Natural killer cell (primary cell): Measurements from ENCODE around the gene DNAI2. TPM values are rescaled to one million over a fixed set of nuclear protein-coding genes. Genes with fewer than 3 reads are reported as not detected.

Experiments
- ATAC-seq, 3 donors: fragments of 150-1000 bp in 2 of 3; fragments of 200-7000 bp in 1 of 3; cut with Tn5 transposase; 1 replicate in 1 of 3; 2 replicates in 2 of 3; pipeline ENCODE4 v1.10.0; 2021; ENCODE audit warnings: mild to moderate bottlenecking in 2 of 3, moderate library complexity in 2 of 3
- DNase-seq, 2 donors: peaks; one replicate each; pipeline versions ENCODE4 v3.0.0 to v3.0.0-alpha.2; 2013 to 2021; ENCODE audit warnings: mixed read lengths in 1 of 2
- H3K27ac ChIP-seq: one replicate; pipeline ENCODE4 v1.5.1; 2013; ENCODE audit warnings: mild to moderate bottlenecking, low read length
- H3K27me3 ChIP-seq: one replicate; pipeline ENCODE4 v1.6.1; 2013; ENCODE audit warnings: low read length; ENCODE audit not compliant: control insufficient read depth, insufficient read depth
- H3K36me3 ChIP-seq: one replicate; pipeline ENCODE4 v1.6.1; 2013; ENCODE audit warnings: low read length; ENCODE audit not compliant: control insufficient read depth, insufficient read depth
- H3K4me1 ChIP-seq: one replicate; pipeline ENCODE4 v1.6.1; 2013; ENCODE audit warnings: low read length; ENCODE audit not compliant: control insufficient read depth, insufficient read depth
- H3K4me3 ChIP-seq: one replicate; pipeline ENCODE4 v1.5.1; 2013; ENCODE audit warnings: low read length
- H3K9me3 ChIP-seq: one replicate; pipeline ENCODE4 v1.6.1; 2013; ENCODE audit warnings: low read length; ENCODE audit not compliant: control insufficient read depth, insufficient read depth
- H3K27ac Mint-ChIP-seq, 2 donors: one replicate each; pipeline ENCODE4 v1.8.0; 2022; ENCODE audit warnings: mild to moderate bottlenecking in 2 of 2, mixed read lengths in 2 of 2, moderate library complexity in 1 of 2
- H3K27me3 Mint-ChIP-seq, 2 donors: one replicate each; pipeline ENCODE4 v1.8.0; 2022; ENCODE audit warnings: low read depth in 2 of 2, mixed read lengths in 2 of 2
- H3K36me3 Mint-ChIP-seq: one replicate; pipeline ENCODE4 v1.8.0; 2022; ENCODE audit warnings: mixed read lengths
- H3K4me1 Mint-ChIP-seq, 2 donors: one replicate each; pipeline ENCODE4 v1.8.0; 2022; ENCODE audit warnings: mixed read lengths in 2 of 2
- H3K4me3 Mint-ChIP-seq: one replicate; pipeline ENCODE4 v1.8.0; 2022; ENCODE audit warnings: mild to moderate bottlenecking, moderate library complexity, mixed read lengths
- H3K9me3 Mint-ChIP-seq, 2 donors: one replicate each; pipeline ENCODE4 v1.8.0; 2022; ENCODE audit warnings: mixed read lengths in 2 of 2
- WGBS: methylation state at CpG from one replicate; pipeline ENCODE4 v1.1.7; 2013; ENCODE audit warnings: missing lambda C conversion rate; ENCODE audit not compliant: insufficient coverage; 5-methylcytosine and 5-hydroxymethylcytosine counted together
- intact Hi-C: fragments of 100-400 bp; cut with micrococcal nuclease; formaldehyde crosslinking; loops from one replicate; pipeline ENCODE4 v1.14.2; 2022
- total RNA-seq, 4 donors: library from RNA; stranded (reverse); fragments of 120-200 nt in 1 of 4; gene quantifications; one replicate each; pipeline versions ENCODE4 v1.2.3 to v1.2.4, GENCODE V29; 2013 to 2022
- TF ChIP-seq, protein P1 (sequence below): fragments of 200-600 bp; IDR thresholded peaks from one replicate; pipeline ENCODE4 v1.8.0; 2022; ENCODE audit warnings: antibody characterized with exemption

Gene DNAI2
- total RNA-seq, 3 donors from 2014 or later (not counting 1 experiment from before 2014, with no cell fraction given): 0.35 to 1.8 (median 1.2) TPM

GRCh38 chr17:74361230-74362068 is 87.4 kb downstream of the DNAI2 start, which contains the start of gene BTBD17:
Gene BTBD17 (minus strand): TSS chr17:74361868. CDS start chr17:74361819, 49 bp downstream.
- Mint-ChIP-seq H3K4me3 (no peak within 1 kb of the TSS), H3K9me3 (no peaks in the 10 kb centered on the region), H3K27me3 (peaks cover 16 to 27% of the 10 kb centered on the region in 2 donors), H3K36me3 (no peaks in the 10 kb centered on the region), H3K4me1 (no peaks in the 10 kb centered on the region), H3K27ac (no peak within 1 kb of the TSS)
- Histone ChIP-seq H3K27ac (no peak within 1 kb of the TSS), H3K9me3 (no peaks in the 10 kb centered on the region), H3K36me3 (no peaks in the 10 kb centered on the region), H3K4me3 (no peak within 1 kb of the TSS), H3K4me1 (peaks cover 7% of the 10 kb centered on the region), H3K27me3 (peaks cover 18% of the 10 kb centered on the region)
- intact Hi-C loops: no loop called here
- TF ChIP-seq, protein P1, sequence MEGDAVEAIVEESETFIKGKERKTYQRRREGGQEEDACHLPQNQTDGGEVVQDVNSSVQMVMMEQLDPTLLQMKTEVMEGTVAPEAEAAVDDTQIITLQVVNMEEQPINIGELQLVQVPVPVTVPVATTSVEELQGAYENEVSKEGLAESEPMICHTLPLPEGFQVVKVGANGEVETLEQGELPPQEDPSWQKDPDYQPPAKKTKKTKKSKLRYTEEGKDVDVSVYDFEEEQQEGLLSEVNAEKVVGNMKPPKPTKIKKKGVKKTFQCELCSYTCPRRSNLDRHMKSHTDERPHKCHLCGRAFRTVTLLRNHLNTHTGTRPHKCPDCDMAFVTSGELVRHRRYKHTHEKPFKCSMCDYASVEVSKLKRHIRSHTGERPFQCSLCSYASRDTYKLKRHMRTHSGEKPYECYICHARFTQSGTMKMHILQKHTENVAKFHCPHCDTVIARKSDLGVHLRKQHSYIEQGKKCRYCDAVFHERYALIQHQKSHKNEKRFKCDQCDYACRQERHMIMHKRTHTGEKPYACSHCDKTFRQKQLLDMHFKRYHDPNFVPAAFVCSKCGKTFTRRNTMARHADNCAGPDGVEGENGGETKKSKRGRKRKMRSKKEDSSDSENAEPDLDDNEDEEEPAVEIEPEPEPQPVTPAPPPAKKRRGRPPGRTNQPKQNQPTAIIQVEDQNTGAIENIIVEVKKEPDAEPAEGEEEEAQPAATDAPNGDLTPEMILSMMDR: peak; percentile 39
- 44% methylated on average over 28 of the region's 28 CpGs for WGBS
- DNase-seq (peak; percentile 37 to 55), ATAC-seq (peak in 2 of 3 donors; percentile 63 to 67)

DNA sequence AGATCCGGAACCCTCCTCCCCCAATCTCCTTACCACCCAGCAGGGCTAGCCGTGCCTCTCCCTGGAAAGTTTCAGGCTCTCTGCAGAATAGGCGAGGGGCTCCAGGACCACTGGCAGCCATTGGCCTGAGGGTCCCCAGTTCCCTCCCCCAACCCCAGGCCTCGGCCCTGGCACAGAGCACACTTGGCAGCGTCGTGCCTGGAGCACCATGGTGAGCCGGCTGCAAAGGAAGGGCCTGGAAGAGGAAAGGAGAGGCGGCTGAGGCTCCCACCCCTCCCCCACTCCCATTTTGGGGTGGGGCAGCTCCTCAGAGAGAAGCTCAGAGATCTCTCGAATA is 88.0 kb downstream of the DNAI2 start:
- Histone ChIP-seq H3K4me1 (peaks cover 5% of the 10 kb centered on the region), H3K4me3 (no peak overlapping the region), H3K36me3 (no peaks in the 10 kb centered on the region), H3K27ac (no peak overlapping the region), H3K9me3 (no peaks in the 10 kb centered on the region), H3K27me3 (peaks cover 16% of the 10 kb centered on the region)
- WGBS: 50% methylated on average over 8 of the region's 9 CpGs
- Mint-ChIP-seq H3K4me3 (no peak overlapping the region), H3K4me1 (no peaks in the 10 kb centered on the region), H3K36me3 (no peaks in the 10 kb centered on the region), H3K9me3 (no peaks in the 10 kb centered on the region), H3K27ac (no peak overlapping the region), H3K27me3 (peaks cover 16 to 26% of the 10 kb centered on the region in 2 donors)
- ATAC-seq (no peak), DNase-seq (no peak)
- TF ChIP-seq, protein P1: no peak
- intact Hi-C loops: no loop called here

GRCh38 chr17:74362810-74363498 is 88.9 kb downstream of the DNAI2 start:
- peaks cover under 1% of the 10 kb centered on the region in 2 donors for H3K4me1 Mint-ChIP-seq
- H3K36me3 Mint-ChIP-seq: no peaks in the 10 kb centered on the region
- intact Hi-C loops: no loop called here
- peaks cover 11% of the 10 kb centered on the region for H3K27me3 ChIP-seq
- WGBS: 76% methylated on average over 14 of the region's 14 CpGs
- H3K4me3 ChIP-seq: no peak overlapping the region
- H3K9me3 Mint-ChIP-seq: no peaks in the 10 kb centered on the region
- H3K27ac ChIP-seq: no peak overlapping the region
- H3K4me3 Mint-ChIP-seq: no peak overlapping the region
- TF ChIP-seq, protein P1: no peak
- no peaks in the 10 kb centered on the region for H3K9me3 ChIP-seq
- peaks cover 1% of the 10 kb centered on the region for H3K4me1 ChIP-seq
- DNase-seq (no peak), ATAC-seq (no peak)
- H3K36me3 ChIP-seq: no peaks in the 10 kb centered on the region
- no peak overlapping the region for H3K27ac Mint-ChIP-seq
- H3K27me3 Mint-ChIP-seq: peaks cover 16 to 24% of the 10 kb centered on the region in 2 donors

Other genes with a start within 250 kb of the DNAI2 start
- gene RPL38, start 70.6 kb upstream of the DNAI2 start, total RNA-seq: 100 to 1,000 TPM; 560 to 802 (median 759) TPM
- 1 to 10 TPM; 4.3 to 7.9 (median 4.8) TPM for gene TTYH2, start 60.7 kb upstream of the DNAI2 start, total RNA-seq
- gene KIF19, start 52.0 kb downstream of the DNAI2 start, total RNA-seq: 1 to 10 TPM; 1.7 to 7.1 (median 6.1) TPM
- gene BTBD17, start 87.6 kb downstream of the DNAI2 start, total RNA-seq: under 1 TPM in 1 of 3 donors, not detected in 2; 0.48 TPM
- not detected for gene GPR142, start 93.3 kb downstream of the DNAI2 start, total RNA-seq
- gene GPRC5C, start 157.9 kb downstream of the DNAI2 start, total RNA-seq: under 1 TPM; 0.26 to 0.60 (median 0.29) TPM
- gene CD300A, start 192.4 kb downstream of the DNAI2 start, total RNA-seq: 100 to 1,000 TPM; 287 to 370 (median 295) TPM